IMR-90 (cell line): ENCODE results near the gene FAM234A. TPM values are rescaled to one million over a fixed set of nuclear protein-coding genes. Genes with fewer than 3 reads are reported as not detected.
A peak's percentile ranks its signal among the peaks of the same experiment; 100 is the strongest.

ENCODE experiments used
- ATAC-seq: fragments of 200-7000 bp; cut with Tn5 transposase; 2 replicates; pipeline ENCODE4 v1.9.1; 2020; ENCODE audit warnings: low read depth, mild to moderate bottlenecking, moderate library complexity
- BruUV-seq: library from RNA; stranded (reverse); fragments of 400-500 nt; replicated peaks from 2 replicates; lab custom pipeline; 2021; lab: Mats Ljungman, UMichigan
- CTCF ChIA-PET: fragments of 300-600 bp; formaldehyde crosslinking; extraction: SDS; loops from one replicate; lab custom pipeline; 2021; ENCODE audit warnings: antibody characterized with exemption; lab: Yijun Ruan, JAX
- POLR2A ChIA-PET: fragments of 300-600 bp; sonication (Branson Sonifier 250); formaldehyde crosslinking; loops from one replicate; lab custom pipeline; 2022; ENCODE audit warnings: antibody characterized with exemption; ENCODE audit not compliant: unreplicated experiment; lab: Charles Lee
- DNase-seq: peaks from one replicate; pipeline ENCODE4 v3.0.0; 2013
- H2AFZ ChIP-seq: replicated peaks from 2 replicates; pipeline ENCODE3; 2013; ENCODE audit warnings: low read length, mild to moderate bottlenecking; ENCODE audit not compliant: poor library complexity
- H2AK5ac ChIP-seq: 2 replicates; pipeline ENCODE4 v1.6.1; 2013; ENCODE audit warnings: low read depth, low read length, inconsistent platforms
- H2AK9ac ChIP-seq: replicated peaks from 2 replicates; pipeline ENCODE3; 2013; ENCODE audit warnings: mild to moderate bottlenecking, low read depth, low read length, moderate library complexity; ENCODE audit not compliant: poor library complexity
- H2BK120ac ChIP-seq: 2 replicates; pipeline ENCODE4 v1.6.1; 2013; ENCODE audit warnings: low read depth, low read length, inconsistent platforms
- H2BK15ac ChIP-seq: 3 replicates; pipeline ENCODE4 v1.6.1; 2013; ENCODE audit warnings: low read depth, low read length, inconsistent platforms
- H2BK20ac ChIP-seq: 2 replicates; pipeline ENCODE4 v1.6.1; 2013; ENCODE audit warnings: low read depth, mild to moderate bottlenecking, inconsistent platforms, low read length, moderate library complexity
- H2BK5ac ChIP-seq: 2 replicates; pipeline ENCODE4 v1.6.1; 2013; ENCODE audit warnings: mild to moderate bottlenecking, low read depth, low read length, inconsistent platforms; ENCODE audit not compliant: poor library complexity, severe bottlenecking
- H3K14ac ChIP-seq: replicated peaks from 2 replicates; pipeline ENCODE4 v1.6.1; 2013; ENCODE audit warnings: low read depth, low read length, inconsistent platforms
- H3K18ac ChIP-seq: 2 replicates; pipeline ENCODE4 v1.6.1; 2013; ENCODE audit warnings: low read depth, low read length, control low read depth
- H3K23ac ChIP-seq: 2 replicates; pipeline ENCODE4 v1.6.1; 2013; ENCODE audit warnings: low read depth, low read length, inconsistent platforms
- H3K27ac ChIP-seq: 2 replicates; pipeline ENCODE4 v1.5.1; 2013; ENCODE audit warnings: mild to moderate bottlenecking, control low read depth, low read length; ENCODE audit not compliant: insufficient read depth
- H3K27me3 ChIP-seq: 2 replicates; pipeline ENCODE4 v1.6.1; 2013; ENCODE audit warnings: low read length; ENCODE audit not compliant: control insufficient read depth, insufficient read depth
- H3K36me3 ChIP-seq: 2 replicates; pipeline ENCODE4 v1.6.1; 2013; ENCODE audit warnings: low read length, mixed read lengths; ENCODE audit not compliant: control insufficient read depth, insufficient read depth
- H3K4ac ChIP-seq: 2 replicates; pipeline ENCODE4 v1.6.1; 2013; ENCODE audit warnings: low read depth, low read length, inconsistent platforms
- H3K4me1 ChIP-seq: 2 replicates; pipeline ENCODE4 v1.6.1; 2013; ENCODE audit warnings: low read length, mixed read lengths; ENCODE audit not compliant: control insufficient read depth, insufficient read depth
- H3K4me2 ChIP-seq: 2 replicates; pipeline ENCODE4 v1.6.1; 2013; ENCODE audit warnings: low read depth, mild to moderate bottlenecking, control low read depth, low read length, moderate library complexity
- H3K4me3 ChIP-seq: 2 replicates; pipeline ENCODE4 v1.5.1; 2013; ENCODE audit warnings: low read depth, mild to moderate bottlenecking, control low read depth, low read length, moderate library complexity; ENCODE audit not compliant: insufficient read depth
- H3K56ac ChIP-seq: 2 replicates; pipeline ENCODE4 v1.6.1; 2013; ENCODE audit warnings: low read length, inconsistent platforms; ENCODE audit not compliant: insufficient read depth; ENCODE audit errors: extremely low read depth
- H3K79me1 ChIP-seq, 2 experiments: 2 replicates each; pipeline ENCODE4 v1.6.1; 2013; ENCODE audit warnings: low read length in 2 of 2, inconsistent platforms in 1 of 2, low read depth in 1 of 2
- H3K9ac ChIP-seq: 2 replicates; pipeline ENCODE4 v1.6.1; 2013; ENCODE audit warnings: low read depth, low read length, control low read depth
- H3K9me1 ChIP-seq: 2 replicates; pipeline ENCODE4 v1.6.1; 2013; ENCODE audit warnings: low read length, inconsistent platforms; ENCODE audit not compliant: insufficient read depth
- H3K9me3 ChIP-seq: 2 replicates; pipeline ENCODE4 v1.6.1; 2013; ENCODE audit warnings: low read length; ENCODE audit not compliant: control insufficient read depth, insufficient read depth
- H4K20me1 ChIP-seq: 2 replicates; pipeline ENCODE4 v1.6.1; 2013; ENCODE audit warnings: low read length, inconsistent platforms; ENCODE audit not compliant: insufficient read depth
- H4K5ac ChIP-seq: 2 replicates; pipeline ENCODE4 v1.6.1; 2013; ENCODE audit warnings: mild to moderate bottlenecking, low read depth, low read length, control low read depth
- H4K8ac ChIP-seq, 2 experiments: 2 replicates each; pipeline ENCODE4 v1.6.1; 2013; ENCODE audit warnings: low read depth in 2 of 2, low read length in 2 of 2, control low read depth in 1 of 2, inconsistent platforms in 1 of 2
- H4K91ac ChIP-seq: 2 replicates; pipeline ENCODE4 v1.6.1; 2013; ENCODE audit warnings: low read depth, low read length, inconsistent platforms; ENCODE audit not compliant: insufficient read depth
- BHLHE40 ChIP-seq: fragments of 150-350 bp; IDR thresholded peaks from 2 replicates; pipeline ENCODE4 v1.6.1; 2016; ENCODE audit warnings: mild to moderate bottlenecking, low read depth, low read length
- CEBPB ChIP-seq: IDR thresholded peaks from 2 replicates; pipeline ENCODE4 v1.6.1; 2012; ENCODE audit warnings: low read depth, low read length, improper control_type of control experiment
- CHD1 ChIP-seq: IDR thresholded peaks from 2 replicates; pipeline ENCODE4 v1.6.1; 2012; ENCODE audit warnings: low read depth, low read length, improper control_type of control experiment
- FOS ChIP-seq: fragments of 150-350 bp; IDR thresholded peaks from 2 replicates; pipeline ENCODE4 v1.6.1; 2016; ENCODE audit warnings: low read depth, low read length
- MAFK ChIP-seq: IDR thresholded peaks from 2 replicates; pipeline ENCODE4 v1.6.1; 2012; ENCODE audit warnings: low read depth, low read length, improper control_type of control experiment
- MAZ ChIP-seq: IDR thresholded peaks from 2 replicates; pipeline ENCODE4 v1.6.1; 2012; ENCODE audit warnings: low read depth, mild to moderate bottlenecking, low read length, improper control_type of control experiment, moderate library complexity, borderline replicate concordance
- MXI1 ChIP-seq: IDR thresholded peaks from 2 replicates; pipeline ENCODE4 v1.6.1; 2012; ENCODE audit warnings: low read depth, mild to moderate bottlenecking, low read length, moderate library complexity, borderline replicate concordance
- NFE2L2 ChIP-seq: fragments of 150-350 bp; IDR thresholded peaks from 2 replicates; pipeline ENCODE4 v1.6.1; 2016; ENCODE audit warnings: low read depth, mild to moderate bottlenecking, low read length
- RAD21 ChIP-seq: IDR thresholded peaks from 2 replicates; pipeline ENCODE4 v1.6.1; 2012; ENCODE audit warnings: low read length, improper control_type of control experiment
- RCOR1 ChIP-seq: IDR thresholded peaks from 2 replicates; pipeline ENCODE4 v1.6.1; 2012; ENCODE audit warnings: mild to moderate bottlenecking, low read length, improper control_type of control experiment; ENCODE audit not compliant: insufficient replicate concordance
- RFX5 ChIP-seq: IDR thresholded peaks from 2 replicates; pipeline ENCODE4 v1.8.0; 2012; ENCODE audit warnings: low read depth, mild to moderate bottlenecking, low read length, moderate library complexity
- SMC3 ChIP-seq: fragments of 150-350 bp; IDR thresholded peaks from 2 replicates; pipeline ENCODE4 v1.6.1; 2016; ENCODE audit warnings: low read depth, mild to moderate bottlenecking, antibody characterized with exemption, low read length, moderate library complexity
- WGBS, 2 experiments: methylation state at CpG; one replicate each; pipeline versions ENCODE4 v1.1.5 to v1.1.7; 2013; ENCODE audit warnings: missing lambda C conversion rate in 2 of 2; ENCODE audit not compliant: insufficient read length in 1 of 2; ENCODE audit errors: extremely low coverage in 2 of 2; 5-methylcytosine and 5-hydroxymethylcytosine counted together
- dilution Hi-C: fragments of 300-500 bp; cut with HindIII; formaldehyde crosslinking; loops from one replicate; pipeline ENCODE4 v1.14.3; 2018; ENCODE audit warnings: low sequenced_read_pairs; ENCODE audit not compliant: unreplicated experiment
- in situ Hi-C: fragments of 300-500 bp; cut with MboI; formaldehyde crosslinking; loops from 3 replicates; pipeline ENCODE4 v1.14.3; 2019; ENCODE audit warnings: low sequenced_read_pairs, inconsistent platforms, mixed read lengths
- intact Hi-C: fragments of 100-400 bp; cut with micrococcal nuclease; formaldehyde crosslinking; loops from 2 replicates; pipeline ENCODE4 v1.10.0; 2022
- polyA plus RNA-seq, 3 experiments: library from polyadenylated mRNA; depleted of rRNA; stranded (reverse); fragments of >200 nt; gene quantifications; 2 replicates each; pipeline ENCODE4 v1.2.3, GENCODE V29; 2012; ENCODE audit warnings: low replicate concordance in 1 of 3
- total RNA-seq: library from RNA; depleted of rRNA; stranded (reverse); fragments of >200 nt; gene quantifications from 2 replicates; pipeline ENCODE4 v1.2.3, GENCODE V29; 2012
- TF ChIP-seq, protein P1 (sequence below): conservative IDR thresholded peaks from 2 replicates; pipeline ENCODE4 v1.5.1; 2012; ENCODE audit warnings: mild to moderate bottlenecking, low read depth, low read length, improper control_type of control experiment
- TF ChIP-seq, protein P2 (sequence below): fragments of 150-350 bp; IDR thresholded peaks from 2 replicates; pipeline ENCODE4 v1.6.1; 2017; ENCODE audit warnings: mild to moderate bottlenecking, antibody characterized with exemption, low read length, low read depth

Gene FAM234A
- total and polyA plus RNA-seq, 2 of the 4 experiments (the other 2 are of a cell fraction), result 30.3 to 64.2 TPM

DNA sequence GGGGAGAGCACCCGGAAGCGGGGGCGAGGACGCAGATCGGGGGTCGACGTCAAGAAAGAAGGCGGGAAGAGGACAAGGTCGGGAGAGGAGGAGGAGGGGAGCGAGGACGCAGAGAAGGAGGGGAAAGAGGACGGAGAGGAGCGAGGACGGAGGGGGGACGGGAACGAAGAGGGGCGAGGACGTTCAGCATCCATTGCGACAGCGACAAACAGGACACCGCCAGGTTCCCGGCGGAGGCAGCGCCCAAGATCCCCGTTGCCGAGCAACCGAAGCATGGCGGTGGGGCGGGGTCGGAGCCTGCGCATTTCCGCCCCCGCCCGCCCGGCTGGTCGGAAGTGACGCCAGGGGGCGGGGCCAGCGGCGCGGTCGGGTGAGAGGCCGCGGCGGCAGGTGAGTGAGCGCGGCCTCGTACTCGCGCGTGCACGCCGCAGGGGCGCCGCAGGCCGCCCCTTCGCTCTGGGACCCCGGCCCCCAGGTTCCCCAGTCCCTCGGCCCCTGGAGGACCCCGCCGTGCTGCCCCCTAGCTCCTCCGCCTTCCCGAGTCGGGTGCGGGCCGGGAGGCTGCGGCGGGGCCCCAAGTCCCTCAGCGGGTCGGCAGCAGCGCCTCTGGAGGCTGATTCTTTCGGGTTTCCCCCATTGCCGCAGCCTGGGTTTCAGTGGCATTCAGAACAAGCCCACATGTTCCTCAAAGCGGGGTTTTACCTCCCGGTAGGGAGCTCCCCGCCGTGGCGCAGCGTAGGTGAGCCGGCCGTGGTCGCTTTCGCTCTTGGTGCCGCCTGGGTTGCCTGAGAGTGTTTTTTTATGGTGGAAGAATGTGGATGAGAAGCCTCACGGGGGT is at the start of gene FAM234A (continued):
- TF ChIP-seq SMC3 (no peak), RAD21 (0 out of 2 replicates have a peak, but pooled peaks have one; percentile 2), MAFK (no peak), MXI1 (peak; percentile 46), MAZ (peak; percentile 93), RFX5 (no peak)

DNA sequence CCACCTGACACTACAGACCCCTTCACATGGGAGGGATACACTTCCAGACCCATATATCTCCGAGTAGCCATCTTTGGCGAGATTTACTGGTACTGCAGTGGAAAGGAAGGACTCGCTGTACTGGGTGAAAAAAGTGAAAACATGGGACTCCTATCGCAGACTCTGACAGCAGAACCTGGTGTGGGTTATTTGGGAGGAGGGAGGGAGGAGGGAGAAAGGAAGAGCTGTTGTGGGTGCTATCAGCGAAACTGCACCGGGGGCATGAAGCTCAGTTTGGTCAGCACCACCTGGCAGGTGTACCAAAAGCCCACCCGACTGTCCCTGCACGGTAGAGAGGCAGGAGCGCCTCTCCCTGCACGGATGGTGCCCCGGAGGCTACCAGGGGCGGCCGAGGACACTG is 49.4 kb upstream of the FAM234A start:
- Histone ChIP-seq H3K79me1 (0 out of 4 replicates have a peak, but pooled peaks cover 0 to 11% of the 10 kb centered on the region in 2 experiments), H3K4ac (no peak overlapping the region), H3K4me2 (no peak overlapping the region), H3K36me3 (peaks cover 37% of the 10 kb centered on the region), H3K9me3 (no peaks in the 10 kb centered on the region), H4K20me1 (peaks cover 26% of the 10 kb centered on the region), H4K91ac (no peak overlapping the region), H2BK20ac (no peak overlapping the region), H2BK120ac (no peak overlapping the region), H3K27me3 (no peaks in the 10 kb centered on the region), H2BK5ac (no peak overlapping the region), H2AK9ac (no peak overlapping the region), H2AK5ac (no peak overlapping the region), H3K27ac (no peak overlapping the region), H3K18ac (no peak overlapping the region), H3K4me1 (peaks cover 5% of the 10 kb centered on the region; the same call in 1 of the 2 replicates), H3K14ac (no peak overlapping the region), H3K9ac (no peak overlapping the region), H2BK15ac (no peak overlapping the region), H2AFZ (peak overlapping the region; percentile 32), H4K5ac (no peak overlapping the region), H3K56ac (no peak overlapping the region), H3K23ac (no peak overlapping the region), H3K9me1 (no peaks in the 10 kb centered on the region), H3K4me3 (no peak overlapping the region), H4K8ac (no peak overlapping the region)
- BruUV-seq, result no TSS peak
- no peak for ATAC-seq
- dilution Hi-C loops (no loop called here), in situ Hi-C loops (no loop called here), intact Hi-C loops (no loop called here)
- ChIA-PET POLR2A (no interaction called here), CTCF (no interaction called here)
- WGBS, 2 experiments, result 90% methylated on average over 2 of the region's 13 CpGs; no CpG with 5 or more reads in 1 of the 2 experiments
- no peak for DNase-seq
- TF ChIP-seq, protein P1, sequence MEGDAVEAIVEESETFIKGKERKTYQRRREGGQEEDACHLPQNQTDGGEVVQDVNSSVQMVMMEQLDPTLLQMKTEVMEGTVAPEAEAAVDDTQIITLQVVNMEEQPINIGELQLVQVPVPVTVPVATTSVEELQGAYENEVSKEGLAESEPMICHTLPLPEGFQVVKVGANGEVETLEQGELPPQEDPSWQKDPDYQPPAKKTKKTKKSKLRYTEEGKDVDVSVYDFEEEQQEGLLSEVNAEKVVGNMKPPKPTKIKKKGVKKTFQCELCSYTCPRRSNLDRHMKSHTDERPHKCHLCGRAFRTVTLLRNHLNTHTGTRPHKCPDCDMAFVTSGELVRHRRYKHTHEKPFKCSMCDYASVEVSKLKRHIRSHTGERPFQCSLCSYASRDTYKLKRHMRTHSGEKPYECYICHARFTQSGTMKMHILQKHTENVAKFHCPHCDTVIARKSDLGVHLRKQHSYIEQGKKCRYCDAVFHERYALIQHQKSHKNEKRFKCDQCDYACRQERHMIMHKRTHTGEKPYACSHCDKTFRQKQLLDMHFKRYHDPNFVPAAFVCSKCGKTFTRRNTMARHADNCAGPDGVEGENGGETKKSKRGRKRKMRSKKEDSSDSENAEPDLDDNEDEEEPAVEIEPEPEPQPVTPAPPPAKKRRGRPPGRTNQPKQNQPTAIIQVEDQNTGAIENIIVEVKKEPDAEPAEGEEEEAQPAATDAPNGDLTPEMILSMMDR, result no peak
- TF ChIP-seq SMC3 (no peak), RFX5 (no peak), BHLHE40 (no peak), RCOR1 (no peak), NFE2L2 (no peak), MAZ (no peak), CHD1 (no peak), RAD21 (no peak), FOS (no peak), CEBPB (no peak), MXI1 (no peak)
- TF ChIP-seq, protein P2, sequence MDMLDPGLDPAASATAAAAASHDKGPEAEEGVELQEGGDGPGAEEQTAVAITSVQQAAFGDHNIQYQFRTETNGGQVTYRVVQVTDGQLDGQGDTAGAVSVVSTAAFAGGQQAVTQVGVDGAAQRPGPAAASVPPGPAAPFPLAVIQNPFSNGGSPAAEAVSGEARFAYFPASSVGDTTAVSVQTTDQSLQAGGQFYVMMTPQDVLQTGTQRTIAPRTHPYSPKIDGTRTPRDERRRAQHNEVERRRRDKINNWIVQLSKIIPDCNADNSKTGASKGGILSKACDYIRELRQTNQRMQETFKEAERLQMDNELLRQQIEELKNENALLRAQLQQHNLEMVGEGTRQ, result no peak
